Activated CD8-positive, alpha-beta memory T cell treated with anti-CD3 and anti-CD28 coated beads for 24 hours (primary cell): ENCODE measurements around the gene LCN6.

Source experiments
- DNase-seq: peaks from one replicate; pipeline ENCODE4 v3.0.0-alpha.2; 2020

LCN6 gene

DNA sequence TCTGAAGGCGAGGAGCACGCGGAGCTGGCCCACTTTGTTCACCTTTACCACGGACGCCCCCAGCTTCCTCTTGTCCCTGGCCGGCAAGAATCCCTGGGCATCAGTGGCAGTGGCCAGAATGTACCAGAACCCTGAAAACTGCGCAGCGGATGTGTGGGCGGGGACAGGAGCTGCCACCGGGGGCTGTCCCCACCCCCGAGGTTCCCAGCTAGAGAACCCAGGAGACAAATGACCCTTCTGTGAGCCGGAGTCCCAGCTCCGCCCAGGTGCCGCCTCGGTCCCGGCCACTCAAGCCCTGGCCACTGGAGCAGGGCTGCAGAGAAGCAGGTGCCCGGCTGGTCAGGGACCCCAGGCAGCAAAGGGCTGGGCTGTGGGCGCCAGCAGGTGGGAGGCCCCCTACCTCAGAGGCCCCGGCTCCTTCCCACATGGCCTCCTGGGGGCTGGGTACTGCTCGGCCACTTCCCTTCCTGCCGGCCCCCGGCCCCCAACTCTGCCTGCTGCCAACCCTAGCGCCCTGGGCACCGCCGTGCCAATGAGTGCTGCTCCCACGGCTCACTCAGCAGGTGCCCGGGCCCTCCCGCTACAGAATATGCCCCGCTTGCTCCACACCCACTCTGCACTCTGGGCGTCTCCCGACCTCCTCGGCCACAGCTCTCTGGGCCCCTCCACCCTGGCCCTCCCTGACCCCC is 6.3 kb downstream of the LCN6 start:
- peak; percentile 76 for DNase-seq

DNA sequence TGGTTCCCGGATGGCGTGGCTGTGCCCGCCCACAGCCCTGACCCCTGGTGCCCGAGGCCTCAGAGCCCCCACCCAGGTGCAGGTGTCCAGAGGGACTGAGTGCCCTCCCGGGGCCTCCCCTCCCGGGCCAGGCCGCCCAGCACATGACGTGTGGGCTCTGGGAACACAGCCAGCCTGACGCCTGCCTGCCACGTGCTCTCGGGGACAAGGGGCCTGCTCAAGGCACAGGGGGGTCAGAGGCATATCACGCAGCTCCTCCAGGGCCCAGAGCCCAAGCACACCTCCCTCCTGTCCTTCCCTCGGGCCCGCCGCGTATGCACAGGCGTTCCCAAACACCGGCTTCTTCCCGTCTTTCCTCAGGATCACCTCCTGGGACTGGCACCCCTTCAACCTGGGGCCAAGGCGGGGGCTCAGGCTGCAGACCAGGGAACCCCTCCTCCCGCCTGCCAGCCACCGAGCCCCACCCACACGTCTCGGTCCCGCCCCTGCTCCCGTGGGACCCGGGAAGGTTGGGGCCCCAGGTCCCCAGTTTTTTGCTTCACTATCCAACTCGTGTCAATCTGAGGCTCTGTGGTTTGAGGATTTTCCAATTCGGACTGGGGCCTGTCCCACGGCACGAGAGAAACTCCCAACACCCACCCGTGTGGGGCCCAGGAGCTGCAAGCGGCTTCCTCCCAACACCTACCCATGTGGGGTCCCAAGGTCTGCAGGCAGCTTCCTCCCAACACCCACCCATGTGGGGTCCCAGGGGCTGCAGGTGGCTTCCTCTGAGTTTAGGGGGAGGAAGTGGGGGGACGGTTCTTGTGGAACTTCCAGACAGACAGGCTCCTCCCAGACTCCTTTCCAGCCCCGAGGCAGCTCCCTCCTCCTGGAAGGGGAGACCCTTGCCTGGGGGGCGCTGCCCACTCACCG is 7.1 kb downstream of the LCN6 start:
- peak; percentile 75 for DNase-seq

- DNase-seq = no peak
These were observed 7.8 kb downstream of the LCN6 start for GRCh38 chr9:136740491-136740890.

- no peak for DNase-seq
These were observed 8.3 kb downstream of the LCN6 start for GRCh38 chr9:136740069-136740468.

DNA sequence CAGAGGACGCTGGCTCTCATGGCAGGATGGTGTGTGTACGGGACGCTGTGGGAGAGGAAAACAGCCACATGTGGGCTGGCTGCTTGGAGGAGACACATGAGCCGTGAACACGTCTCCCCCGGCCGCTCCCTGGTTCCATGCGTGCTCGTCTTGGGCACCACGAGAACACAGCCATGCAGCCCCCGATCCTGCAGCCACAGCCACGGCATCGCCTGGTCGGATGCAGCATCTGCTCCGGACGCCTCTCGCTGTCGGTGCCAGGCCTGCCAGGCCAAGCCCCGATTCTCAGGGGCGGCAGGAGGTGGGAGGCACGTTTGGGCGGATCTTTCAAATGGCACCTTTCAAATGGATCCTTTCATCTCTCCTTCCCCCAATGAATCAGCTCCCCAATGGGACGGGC is 8.8 kb downstream of the LCN6 start:
- DNase-seq = no peak

DNA sequence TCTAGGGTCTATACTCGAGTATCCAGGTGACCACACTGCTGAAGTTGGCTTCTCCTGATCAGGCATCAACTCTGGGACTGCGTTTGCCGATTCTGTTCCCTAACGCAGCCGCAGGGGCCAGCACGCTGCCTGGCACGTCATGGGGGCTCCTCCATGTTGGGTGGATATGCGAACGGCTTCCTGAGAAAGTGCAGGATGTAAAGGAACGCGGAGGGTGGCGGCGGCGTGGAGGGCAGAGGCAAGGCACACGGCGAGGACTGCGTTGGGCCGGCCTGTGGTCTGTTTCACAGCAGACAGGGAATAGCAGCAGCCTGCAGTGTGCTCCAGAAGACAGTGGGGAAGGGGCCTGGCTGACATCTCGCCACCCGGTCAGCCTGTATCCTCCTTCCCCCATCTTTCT is 9.4 kb downstream of the LCN6 start:
- no peak for DNase-seq

- DNase-seq = no peak
These were observed 12.4 kb downstream of the LCN6 start for GRCh38 chr9:136735812-136736480.

DNA sequence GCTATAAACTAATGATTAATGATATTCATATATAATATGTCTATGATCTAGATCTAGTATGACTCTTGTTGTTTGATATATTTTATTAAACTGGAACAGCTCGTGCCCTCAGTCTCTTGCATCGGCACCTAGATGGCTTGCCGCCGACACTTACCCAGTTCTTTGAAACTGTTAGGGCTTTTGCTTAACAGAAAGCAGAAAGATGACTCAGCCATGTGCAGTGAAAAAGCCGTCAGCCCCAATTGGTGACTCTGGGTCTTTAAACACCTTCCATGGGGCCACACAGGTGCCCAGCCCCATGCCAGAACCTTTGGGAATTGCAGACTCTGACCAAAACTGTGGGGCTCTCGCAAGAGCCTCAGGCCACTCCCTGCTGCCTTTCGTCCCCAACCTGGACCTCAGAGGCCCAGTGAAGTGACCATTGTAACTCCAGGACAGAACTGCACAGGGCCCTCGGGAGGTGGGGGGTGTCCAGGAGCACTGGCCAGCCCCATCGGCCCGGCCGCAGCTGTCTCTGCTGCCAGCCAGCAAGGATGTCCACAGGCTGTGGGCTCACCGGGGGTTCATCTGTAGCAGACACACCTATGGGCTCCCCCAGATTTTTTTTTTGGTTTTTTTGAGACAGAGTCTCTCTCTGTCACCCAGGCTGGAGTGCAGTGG is 13.4 kb downstream of the LCN6 start:
- DNase-seq = no peak

DNA sequence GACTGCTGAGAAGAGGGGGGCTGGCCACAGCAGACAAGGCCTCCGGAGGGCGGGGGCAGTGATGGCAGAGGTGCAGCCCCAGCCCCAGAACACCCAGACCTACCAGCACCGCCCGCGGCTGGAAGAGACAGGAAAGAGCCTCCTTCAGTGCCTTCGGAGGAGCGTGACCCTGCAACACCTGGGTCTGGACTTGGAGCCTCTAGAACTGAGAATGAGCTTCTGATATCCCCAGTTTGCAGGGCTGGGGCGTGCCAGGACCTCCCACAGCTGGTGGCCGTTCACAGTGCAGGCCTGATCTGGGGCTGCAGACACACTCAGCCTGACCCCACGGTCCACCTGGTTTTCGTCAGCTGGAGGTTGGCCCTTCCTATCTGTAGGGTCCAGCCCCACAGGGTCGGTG is 14.7 kb downstream of the LCN6 start:
- DNase-seq = no peak

- no peak for DNase-seq
These were observed 15.7 kb downstream of the LCN6 start for GRCh38 chr9:136732444-136733178.

DNA sequence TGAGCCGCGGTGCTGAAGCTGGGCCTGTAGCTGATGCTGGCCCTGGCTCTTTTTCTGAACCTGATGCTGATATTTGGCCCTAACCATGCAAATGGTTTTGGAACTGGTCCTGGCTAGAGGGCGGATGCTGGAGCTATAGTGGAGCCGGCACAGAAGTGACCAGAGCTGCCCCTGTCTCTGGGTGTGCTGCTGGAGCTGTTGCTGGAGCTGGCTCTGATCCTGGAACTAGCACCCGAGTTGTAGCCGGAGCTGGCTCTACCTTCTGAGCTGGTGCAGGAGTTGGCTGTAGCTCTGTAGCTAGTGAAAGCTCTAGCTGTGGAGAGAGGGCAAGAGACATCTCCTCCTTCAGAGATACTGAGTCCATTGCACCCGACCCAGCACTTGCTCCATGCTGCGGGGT is 18.4 kb downstream of the LCN6 start:
- DNase-seq = no peak

GRCh38 chr9:136729144-136729543 is 19.2 kb downstream of the LCN6 start:
- DNase-seq = no peak

GRCh38 chr9:136728548-136729123 is 19.7 kb downstream of the LCN6 start:
- DNase-seq = peak; percentile 80

GRCh38 chr9:136728080-136728547 is 20.2 kb downstream of the LCN6 start:
- peak; percentile 99 for DNase-seq

GRCh38 chr9:136726631-136727191 is 21.6 kb downstream of the LCN6 start:
- peak; percentile 69 for DNase-seq

DNA sequence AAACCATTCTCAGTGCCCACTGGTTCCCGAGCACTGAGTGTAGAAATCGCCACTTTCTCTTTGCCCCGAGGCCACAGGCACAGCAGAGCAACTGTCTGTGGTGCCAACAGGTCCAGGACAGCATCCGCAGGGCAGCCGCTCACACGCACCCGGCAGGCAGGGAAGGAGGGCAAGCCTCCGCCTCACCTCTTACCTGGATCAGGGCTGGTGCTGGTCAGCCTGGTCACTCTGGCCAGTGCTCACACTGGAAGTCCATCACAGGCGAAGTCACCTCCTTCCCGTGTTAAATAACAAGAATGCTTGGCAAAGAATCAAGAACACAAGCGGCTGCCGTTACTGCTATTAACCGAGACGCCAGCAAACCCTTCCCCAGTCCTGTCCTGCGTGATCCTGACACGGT is 22.2 kb downstream of the LCN6 start:
- no peak for DNase-seq

DNA sequence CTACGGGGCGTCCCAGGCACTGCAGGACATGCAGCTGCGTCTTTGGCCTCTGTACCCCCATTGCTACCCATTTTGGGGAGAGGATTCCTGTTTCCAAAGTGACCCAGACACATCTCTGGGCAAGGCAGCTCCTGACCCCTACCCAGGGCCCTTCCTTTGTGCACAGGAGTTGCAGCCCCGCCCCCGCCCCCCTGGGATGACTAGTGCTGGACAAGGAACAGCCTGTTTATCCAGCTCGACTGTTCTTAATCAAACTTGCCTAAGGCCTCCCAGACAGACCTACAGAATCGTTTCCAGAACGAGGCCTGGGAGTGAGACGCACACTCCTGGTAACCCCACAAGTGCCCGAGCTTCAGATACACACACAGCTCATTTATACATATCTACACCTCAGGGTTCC is 22.7 kb downstream of the LCN6 start:
- DNase-seq = no peak

DNA sequence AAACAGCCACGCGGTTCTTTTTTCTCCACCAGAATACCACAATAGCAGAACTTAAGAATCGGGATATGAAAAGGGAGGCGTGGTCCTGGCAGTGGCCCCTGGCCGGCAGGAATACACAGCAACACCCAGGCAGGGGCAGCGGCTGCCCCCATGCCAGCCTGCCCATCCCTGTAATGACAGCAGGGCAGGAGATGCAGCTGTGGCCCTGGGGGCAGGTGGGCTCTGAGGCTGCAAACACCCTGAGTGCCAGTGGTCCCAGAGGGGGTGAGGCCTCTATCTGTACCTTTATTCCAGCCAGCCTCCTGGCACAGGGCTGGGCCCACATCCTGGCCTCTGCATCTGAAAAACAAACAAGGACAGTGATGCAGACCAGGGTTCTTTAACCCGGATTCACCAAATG is 23.6 kb downstream of the LCN6 start:
- DNase-seq = no peak

DNA sequence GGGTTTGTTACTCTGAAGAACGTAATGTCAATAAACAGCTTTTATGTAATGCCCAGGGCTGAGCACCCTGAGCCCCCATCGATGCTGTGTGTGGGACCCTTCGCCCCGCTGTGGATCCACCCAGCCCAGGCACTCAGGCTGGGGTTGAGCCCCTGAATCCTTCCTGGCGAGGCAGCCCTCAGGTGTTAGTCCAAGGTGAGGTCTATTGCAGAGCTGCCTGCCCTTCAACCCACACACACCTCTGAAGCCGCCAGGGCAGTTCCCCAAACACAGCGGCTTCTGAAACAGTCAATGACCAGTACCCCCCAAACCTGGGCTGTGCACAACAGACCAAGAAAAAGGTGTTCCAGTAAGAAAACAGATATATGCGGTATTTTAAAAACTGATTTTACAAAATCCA is 24.3 kb downstream of the LCN6 start:
- no peak for DNase-seq

GRCh38 chr9:136723362-136723976 is 24.9 kb downstream of the LCN6 start:
- DNase-seq = peak; percentile 68

GRCh38 chr9:136722969-136723356 is 25.4 kb downstream of the LCN6 start:
- DNase-seq = no peak
